ENCODE measurements around the gene TAS1R2. TPM values are rescaled to one million over a fixed set of nuclear protein-coding genes. Genes with fewer than 3 reads are reported as not detected.

The TAS1R2 gene
- total and polyA plus RNA-seq, 2 donors from 2014 or later: not detected

DNA sequence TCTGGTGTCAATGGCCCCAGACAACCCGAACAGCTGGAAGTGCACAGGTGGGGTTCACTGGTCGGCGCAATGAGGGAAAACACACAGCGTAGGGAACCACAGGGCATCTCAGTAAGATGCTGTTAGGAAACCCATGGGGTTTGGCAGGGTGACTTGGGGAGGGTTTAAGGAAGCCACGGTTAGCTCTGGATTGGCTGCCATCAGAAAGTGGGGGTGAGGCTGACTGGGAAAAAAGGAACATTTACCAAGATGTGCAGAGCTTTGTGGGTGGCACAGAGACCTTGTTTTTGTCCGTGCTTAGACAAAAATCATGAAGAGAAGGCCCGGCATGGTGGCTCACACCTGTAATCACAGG lies 31.9 kb upstream of the TAS1R2 start:
- Histone ChIP-seq H3K9me3 (ENCODE audit: control insufficient read depth in 2 of 3, insufficient read depth in 1 of 3, low read length in 3 of 3) (no peaks in the 10 kb centered on the region), H3K27ac (ENCODE audit: low read depth in 2 of 2, low read length in 2 of 2) (peak overlapping the region; percentile 77 to 85), H3K4me1 (ENCODE audit: control insufficient read depth in 2 of 3, insufficient read depth in 2 of 3, low read depth in 1 of 3, low read length in 3 of 3) (peaks cover 0 to 58% (median 58%) of the 10 kb centered on the region in 3 donors), H3K27me3 (ENCODE audit: control insufficient read depth, insufficient read depth, low read length) (no peaks in the 10 kb centered on the region), H3K9ac (ENCODE audit: low read length in 3 of 3) (peak overlapping the region in 1 of 3 donors; percentile 14), H3K4me3 (ENCODE audit: low read length in 3 of 3) (no peak overlapping the region), H3K36me3 (ENCODE audit: control insufficient read depth in 2 of 3, insufficient read depth in 3 of 3, low read length in 3 of 3) (peaks cover 0 to 14% (median 0%) of the 10 kb centered on the region in 3 donors)
- DNase-seq (no peak), FAIRE-seq (no peak)
- TF ChIP-seq, protein P1, sequence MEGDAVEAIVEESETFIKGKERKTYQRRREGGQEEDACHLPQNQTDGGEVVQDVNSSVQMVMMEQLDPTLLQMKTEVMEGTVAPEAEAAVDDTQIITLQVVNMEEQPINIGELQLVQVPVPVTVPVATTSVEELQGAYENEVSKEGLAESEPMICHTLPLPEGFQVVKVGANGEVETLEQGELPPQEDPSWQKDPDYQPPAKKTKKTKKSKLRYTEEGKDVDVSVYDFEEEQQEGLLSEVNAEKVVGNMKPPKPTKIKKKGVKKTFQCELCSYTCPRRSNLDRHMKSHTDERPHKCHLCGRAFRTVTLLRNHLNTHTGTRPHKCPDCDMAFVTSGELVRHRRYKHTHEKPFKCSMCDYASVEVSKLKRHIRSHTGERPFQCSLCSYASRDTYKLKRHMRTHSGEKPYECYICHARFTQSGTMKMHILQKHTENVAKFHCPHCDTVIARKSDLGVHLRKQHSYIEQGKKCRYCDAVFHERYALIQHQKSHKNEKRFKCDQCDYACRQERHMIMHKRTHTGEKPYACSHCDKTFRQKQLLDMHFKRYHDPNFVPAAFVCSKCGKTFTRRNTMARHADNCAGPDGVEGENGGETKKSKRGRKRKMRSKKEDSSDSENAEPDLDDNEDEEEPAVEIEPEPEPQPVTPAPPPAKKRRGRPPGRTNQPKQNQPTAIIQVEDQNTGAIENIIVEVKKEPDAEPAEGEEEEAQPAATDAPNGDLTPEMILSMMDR (IDR thresholded peaks at IDR 0.05; ENCODE audit: borderline replicate concordance, extremely low read depth, insufficient read depth): no peak
- intact Hi-C loops (cut with DNase I): no loop called here

DNA sequence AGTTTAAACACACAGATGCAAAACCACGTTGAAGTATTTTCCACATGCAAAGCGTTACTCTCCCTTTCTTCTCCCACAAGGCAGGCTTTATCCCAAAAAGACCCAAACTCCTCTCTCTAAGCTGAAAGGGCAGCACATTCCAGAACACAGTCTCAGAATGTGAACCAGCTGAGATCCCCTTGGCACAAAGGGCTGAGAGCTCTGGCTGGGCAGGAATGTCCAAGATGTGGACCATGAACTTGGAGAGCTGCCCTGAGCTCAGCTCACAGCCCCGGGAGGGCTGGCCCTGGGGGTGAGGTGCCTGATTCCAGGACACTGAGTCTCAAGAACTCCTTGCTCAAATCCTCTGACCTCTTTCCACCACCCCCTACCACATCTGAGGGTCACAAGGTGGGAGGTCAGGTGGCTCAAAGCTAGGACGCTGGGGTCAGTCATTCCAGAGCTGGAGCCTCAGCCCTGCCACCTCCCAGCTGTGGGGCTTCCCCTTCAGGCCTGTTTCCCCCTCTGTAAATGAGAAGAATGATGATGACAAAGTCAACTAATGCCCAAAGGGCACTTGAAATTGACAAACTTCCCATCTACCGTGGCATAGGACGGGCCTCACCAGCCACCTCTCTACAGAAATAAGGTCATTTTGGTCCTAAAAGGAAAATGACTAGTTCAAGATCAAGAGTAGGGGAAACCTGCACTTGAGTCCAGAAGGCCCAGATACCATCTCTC lies 31.4 kb upstream of the TAS1R2 start:
- TF ChIP-seq, protein P1 (IDR thresholded peaks at IDR 0.05; ENCODE audit: borderline replicate concordance, extremely low read depth, insufficient read depth): no peak
- peak overlapping the region in 1 of 3 donors; percentile 38 for H3K4me3 ChIP-seq (ENCODE audit: low read length in 3 of 3)
- FAIRE-seq (no peak), DNase-seq (no peak)
- intact Hi-C loops (cut with DNase I): no loop called here
- H3K36me3 ChIP-seq (ENCODE audit: control insufficient read depth in 2 of 3, insufficient read depth in 3 of 3, low read length in 3 of 3): peaks cover 0 to 14% (median 0%) of the 10 kb centered on the region in 3 donors
- H3K9ac ChIP-seq (ENCODE audit: low read length in 3 of 3): peak overlapping the region in 1 of 3 donors; percentile 14
- peak overlapping the region; percentile 77 to 85 for H3K27ac ChIP-seq (ENCODE audit: low read depth in 2 of 2, low read length in 2 of 2)
- H3K27me3 ChIP-seq (ENCODE audit: control insufficient read depth, insufficient read depth, low read length): no peaks in the 10 kb centered on the region
- no peaks in the 10 kb centered on the region for H3K9me3 ChIP-seq (ENCODE audit: control insufficient read depth in 2 of 3, insufficient read depth in 1 of 3, low read length in 3 of 3)
- peaks cover 0 to 59% (median 58%) of the 10 kb centered on the region in 3 donors for H3K4me1 ChIP-seq (ENCODE audit: control insufficient read depth in 2 of 3, insufficient read depth in 2 of 3, low read depth in 1 of 3, low read length in 3 of 3)

DNA sequence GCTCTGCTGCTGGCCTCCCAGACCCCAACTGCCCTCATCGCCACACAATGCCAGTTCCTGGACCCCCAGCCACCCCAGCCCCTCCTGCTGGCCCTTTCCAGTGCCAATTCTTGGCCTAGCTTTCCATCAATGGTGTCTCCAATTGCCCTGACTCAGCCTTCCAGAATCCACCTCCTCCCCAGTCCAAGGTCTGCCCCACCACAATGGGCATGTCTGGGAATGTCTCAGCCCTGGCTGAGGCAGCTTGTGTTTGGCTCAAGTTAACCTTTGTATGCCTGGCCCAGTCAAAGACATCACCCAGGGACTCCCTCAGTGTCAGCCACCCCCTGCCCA lies 26.5 kb upstream of the TAS1R2 start:
- H3K27me3 ChIP-seq (ENCODE audit: control insufficient read depth, insufficient read depth, low read length): no peaks in the 10 kb centered on the region
- intact Hi-C loops (cut with DNase I): no loop called here
- H3K4me3 ChIP-seq (ENCODE audit: low read length in 3 of 3): no peak overlapping the region
- TF ChIP-seq, protein P1 (IDR thresholded peaks at IDR 0.05; ENCODE audit: borderline replicate concordance, extremely low read depth, insufficient read depth): no peak
- DNase-seq (no peak), FAIRE-seq (no peak)
- H3K9me3 ChIP-seq (ENCODE audit: control insufficient read depth in 2 of 3, insufficient read depth in 1 of 3, low read length in 3 of 3): no peaks in the 10 kb centered on the region
- peaks cover 4 to 43% (median 16%) of the 10 kb centered on the region in 3 donors for H3K36me3 ChIP-seq (ENCODE audit: control insufficient read depth in 2 of 3, insufficient read depth in 3 of 3, low read length in 3 of 3)
- H3K9ac ChIP-seq (ENCODE audit: low read length in 3 of 3): no peak overlapping the region
- H3K27ac ChIP-seq (ENCODE audit: low read depth in 2 of 2, low read length in 2 of 2): peak overlapping the region; percentile 66 to 75
- H3K4me1 ChIP-seq (ENCODE audit: control insufficient read depth in 2 of 3, insufficient read depth in 2 of 3, low read depth in 1 of 3, low read length in 3 of 3): peaks cover 0 to 57% (median 48%) of the 10 kb centered on the region in 3 donors

Data from kidney (tissue), 14 donors.